OCI-LY7 (cell line): Measurements from ENCODE around the gene PGLYRP2. TPM values are rescaled to one million over a fixed set of nuclear protein-coding genes. Genes with fewer than 3 reads are reported as not detected.
A peak's percentile ranks its signal among the peaks of the same experiment; 100 is the strongest.

ENCODE experiments used
- BruUV-seq: library from RNA; stranded (reverse); fragments of 400-500 nt; replicated peaks from 2 replicates; lab custom pipeline; 2021; lab: Mats Ljungman, UMichigan
- CTCF ChIA-PET: fragments of 300-600 bp; sonication (Branson Sonifier 250); formaldehyde crosslinking; loops from one replicate; lab custom pipeline; 2022; ENCODE audit warnings: antibody characterized with exemption; ENCODE audit not compliant: unreplicated experiment; lab: Charles Lee
- POLR2A ChIA-PET: fragments of 300-600 bp; sonication (Branson Sonifier 250); formaldehyde crosslinking; loops from one replicate; lab custom pipeline; 2022; ENCODE audit warnings: antibody characterized with exemption; lab: Charles Lee
- DNase-seq: peaks from one replicate; pipeline ENCODE4 v3.0.0-alpha.2; 2015; ENCODE audit warnings: low spot score
- H2AFZ ChIP-seq: fragments of 200-600 bp; sonication (generic), shearing (Covaris generic); 2 replicates; pipeline ENCODE4 v1.6.1; 2014; ENCODE audit warnings: mild to moderate bottlenecking, antibody characterized with exemption, low read length, moderate library complexity
- H3K27ac ChIP-seq: fragments of 200-600 bp; sonication (generic); 2 replicates; pipeline ENCODE4 v1.5.1; 2014; ENCODE audit warnings: mixed run types, low read depth, mild to moderate bottlenecking, moderate library complexity, low read length, inconsistent platforms; ENCODE audit not compliant: poor library complexity, severe bottlenecking
- H3K36me3 ChIP-seq: fragments of 200-600 bp; sonication (generic); 2 replicates; pipeline ENCODE4 v1.6.1; 2014; ENCODE audit warnings: mild to moderate bottlenecking, antibody characterized with exemption, low read length, moderate library complexity, mixed read lengths; ENCODE audit not compliant: insufficient read depth
- H3K4me1 ChIP-seq: fragments of 200-600 bp; sonication (generic); 2 replicates; pipeline ENCODE4 v1.5.1; 2014; ENCODE audit warnings: mild to moderate bottlenecking, low read length; ENCODE audit not compliant: insufficient read depth, poor library complexity, severe bottlenecking
- H3K4me2 ChIP-seq: fragments of 200-600 bp; sonication (generic); 2 replicates; pipeline ENCODE4 v1.6.1; 2014; ENCODE audit warnings: mild to moderate bottlenecking, low read length
- H3K4me3 ChIP-seq: fragments of 200-600 bp; sonication (generic); 2 replicates; pipeline ENCODE4 v1.5.1; 2014; ENCODE audit warnings: mild to moderate bottlenecking, low read depth, low read length; ENCODE audit not compliant: poor library complexity, severe bottlenecking
- H3K79me2 ChIP-seq: fragments of 200-600 bp; sonication (generic); 2 replicates; pipeline ENCODE4 v1.6.1; 2016; ENCODE audit warnings: low read depth, mild to moderate bottlenecking, low read length, moderate library complexity, mixed read lengths; ENCODE audit not compliant: insufficient read depth
- H3K9me2 ChIP-seq: fragments of 200-600 bp; sonication (generic); 2 replicates; pipeline ENCODE4 v1.6.1; 2016; ENCODE audit warnings: mild to moderate bottlenecking, low read length, mixed read lengths; ENCODE audit not compliant: insufficient read depth
- H3K9me3 ChIP-seq: fragments of 200-600 bp; sonication (generic); 2 replicates; pipeline ENCODE4 v1.6.1; 2014; ENCODE audit warnings: mild to moderate bottlenecking, mixed run types, low read length, mixed read lengths
- H4K20me1 ChIP-seq: fragments of 200-600 bp; sonication (generic); 2 replicates; pipeline ENCODE4 v1.6.1; 2014; ENCODE audit warnings: mild to moderate bottlenecking, antibody characterized with exemption, low read length, moderate library complexity, mixed read lengths; ENCODE audit not compliant: insufficient read depth
- EZH2phosphoT487 ChIP-seq: fragments of 200-600 bp; sonication (generic); IDR thresholded peaks from 2 replicates; pipeline ENCODE4 v1.6.1; 2018; ENCODE audit warnings: low read depth, borderline replicate concordance, mild to moderate bottlenecking, mixed run types, antibody characterized with exemption, low read length, moderate library complexity, mixed read lengths
- intact Hi-C: fragments of 100-400 bp; cut with micrococcal nuclease; formaldehyde crosslinking; loops from one replicate; pipeline ENCODE4 v1.10.0; 2022; ENCODE audit not compliant: unreplicated experiment
- total RNA-seq, 2 experiments: library from RNA; depleted of rRNA in 1 of 2; stranded (reverse); fragments of >200 nt in 1 of 2; shearing (Covaris generic) in 1 of 2; gene quantifications; 2 replicates each; pipeline ENCODE4 v1.2.3, GENCODE V29; 2014 to 2022
- TF ChIP-seq, protein P1 (sequence below): fragments of 200-600 bp; sonication (generic); conservative IDR thresholded peaks from 2 replicates; pipeline ENCODE4 v1.5.1; 2014; ENCODE audit warnings: mild to moderate bottlenecking, antibody characterized with exemption, low read length, moderate library complexity, mixed read lengths

PGLYRP2 gene
- total RNA-seq, 2 experiments from 2014 or later, result not detected

- no peaks in the 10 kb centered on the region for H3K9me2 ChIP-seq
- H4K20me1 ChIP-seq, result no peaks in the 10 kb centered on the region; the same call in 1 of the 2 replicates
- peaks cover 24% of the 10 kb centered on the region for H3K79me2 ChIP-seq
- H3K4me3 ChIP-seq, result no peak overlapping the region
- no peak overlapping the region for H2AFZ ChIP-seq
- no peak for DNase-seq
- TF ChIP-seq, protein P1, sequence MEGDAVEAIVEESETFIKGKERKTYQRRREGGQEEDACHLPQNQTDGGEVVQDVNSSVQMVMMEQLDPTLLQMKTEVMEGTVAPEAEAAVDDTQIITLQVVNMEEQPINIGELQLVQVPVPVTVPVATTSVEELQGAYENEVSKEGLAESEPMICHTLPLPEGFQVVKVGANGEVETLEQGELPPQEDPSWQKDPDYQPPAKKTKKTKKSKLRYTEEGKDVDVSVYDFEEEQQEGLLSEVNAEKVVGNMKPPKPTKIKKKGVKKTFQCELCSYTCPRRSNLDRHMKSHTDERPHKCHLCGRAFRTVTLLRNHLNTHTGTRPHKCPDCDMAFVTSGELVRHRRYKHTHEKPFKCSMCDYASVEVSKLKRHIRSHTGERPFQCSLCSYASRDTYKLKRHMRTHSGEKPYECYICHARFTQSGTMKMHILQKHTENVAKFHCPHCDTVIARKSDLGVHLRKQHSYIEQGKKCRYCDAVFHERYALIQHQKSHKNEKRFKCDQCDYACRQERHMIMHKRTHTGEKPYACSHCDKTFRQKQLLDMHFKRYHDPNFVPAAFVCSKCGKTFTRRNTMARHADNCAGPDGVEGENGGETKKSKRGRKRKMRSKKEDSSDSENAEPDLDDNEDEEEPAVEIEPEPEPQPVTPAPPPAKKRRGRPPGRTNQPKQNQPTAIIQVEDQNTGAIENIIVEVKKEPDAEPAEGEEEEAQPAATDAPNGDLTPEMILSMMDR, result no peak
- no peak overlapping the region for H3K27ac ChIP-seq
- H3K4me1 ChIP-seq, result peaks cover 15% of the 10 kb centered on the region
- H3K9me3 ChIP-seq, result no peaks in the 10 kb centered on the region
- POLR2A ChIA-PET, result no interaction called here
- H3K36me3 ChIP-seq, result peaks cover 68% of the 10 kb centered on the region
- intact Hi-C loops, result no loop called here
- no peak overlapping the region for H3K4me2 ChIP-seq
- no TSS peak for BruUV-seq
- CTCF ChIA-PET, result no interaction called here
Observed at GRCh38 chr19:15427991-15428471, 51.3 kb downstream of the PGLYRP2 start.

DNA sequence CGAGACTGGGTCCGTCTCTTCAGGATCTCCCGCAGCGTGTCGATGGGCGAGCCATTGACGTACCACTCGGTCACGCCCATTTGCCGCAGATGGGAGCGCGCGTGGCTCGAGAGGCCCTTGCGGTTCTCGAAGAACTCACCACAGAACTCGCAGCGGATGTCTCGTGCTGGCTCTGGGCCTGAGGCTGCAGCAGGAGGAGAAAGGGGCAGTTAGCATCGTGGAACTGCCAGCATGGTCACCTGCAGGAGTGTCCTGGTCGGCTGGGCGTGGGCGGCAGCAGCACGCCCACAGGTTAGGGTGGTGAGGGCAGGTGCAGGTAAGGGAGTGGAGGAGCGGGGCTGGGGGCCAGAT, 52.0 kb downstream of the PGLYRP2 start:
- Histone ChIP-seq H3K9me3 (no peaks in the 10 kb centered on the region), H3K27ac (no peak overlapping the region), H3K4me1 (peaks cover 12% of the 10 kb centered on the region), H3K4me2 (no peak overlapping the region), H3K9me2 (no peaks in the 10 kb centered on the region), H2AFZ (no peak overlapping the region), H3K36me3 (peaks cover 75% of the 10 kb centered on the region), H4K20me1 (no peaks in the 10 kb centered on the region; the same call in 1 of the 2 replicates), H3K79me2 (peaks cover 24% of the 10 kb centered on the region), H3K4me3 (no peak overlapping the region)
- DNase-seq, result no peak
- intact Hi-C loops, result no loop called here
- BruUV-seq, result no TSS peak
- TF ChIP-seq EZH2phosphoT487, result no peak
- TF ChIP-seq, protein P1, result no peak
- ChIA-PET CTCF (no interaction called here), POLR2A (no interaction called here)

DNA sequence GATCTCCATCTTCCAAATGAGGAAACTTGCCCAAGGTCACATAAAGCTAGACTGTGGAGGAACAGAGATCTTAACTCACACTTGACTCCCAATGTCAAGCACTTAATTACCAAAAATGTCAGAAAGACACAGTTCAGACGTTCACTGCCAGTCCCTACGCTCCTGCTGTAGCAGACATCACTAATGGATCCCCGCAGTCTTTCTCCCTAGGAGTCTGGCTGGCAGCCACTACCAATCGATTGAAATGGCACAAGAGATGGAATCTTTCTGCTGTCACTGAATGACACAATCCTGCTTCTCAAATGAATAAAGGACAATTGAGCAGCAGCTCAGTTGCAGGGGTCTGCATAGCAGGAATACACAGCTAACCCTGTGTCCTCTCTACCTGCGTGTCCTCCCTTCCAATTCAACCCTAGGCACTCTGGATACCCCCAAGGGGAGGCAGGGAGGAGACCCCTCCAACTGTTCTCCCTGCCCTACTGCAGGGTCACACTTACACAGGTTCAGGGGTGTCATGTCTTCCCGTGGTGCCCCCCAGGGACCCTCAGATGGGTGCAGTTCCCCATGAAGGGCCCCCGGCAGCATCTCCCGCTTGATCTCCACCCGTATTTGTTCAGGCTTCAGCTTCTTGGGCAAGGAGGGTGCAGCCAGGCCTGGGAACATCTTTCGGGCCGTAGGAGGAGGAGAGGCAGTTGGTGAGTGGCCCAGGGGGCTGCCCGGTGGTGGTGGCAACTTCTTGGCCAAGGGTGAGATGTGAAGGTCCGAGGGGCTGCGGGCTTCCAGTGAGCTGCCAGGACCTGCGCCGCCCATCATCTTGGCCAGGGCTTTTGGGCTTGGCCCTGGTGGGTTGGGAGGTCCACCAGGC, 52.6 kb downstream of the PGLYRP2 start:
- peaks cover 19% of the 10 kb centered on the region for H3K79me2 ChIP-seq

More for the DNA sequence above, 52.6 kb downstream of the PGLYRP2 start:
- no peak for TF ChIP-seq EZH2phosphoT487
- TF ChIP-seq, protein P1, result no peak
- H3K4me2 ChIP-seq, result no peak overlapping the region
- H2AFZ ChIP-seq, result no peak overlapping the region
- H3K4me3 ChIP-seq, result no peak overlapping the region
- ChIA-PET CTCF (no interaction called here), POLR2A (no interaction called here)
- peaks cover 12% of the 10 kb centered on the region for H3K4me1 ChIP-seq
- H3K9me3 ChIP-seq, result no peaks in the 10 kb centered on the region
- H3K27ac ChIP-seq, result no peak overlapping the region
- DNase-seq, result no peak
- no peaks in the 10 kb centered on the region for H3K9me2 ChIP-seq
- H4K20me1 ChIP-seq, result no peaks in the 10 kb centered on the region; the same call in 1 of the 2 replicates
- TSS peak; percentile 27 for BruUV-seq
- H3K36me3 ChIP-seq, result peaks cover 77% of the 10 kb centered on the region
- intact Hi-C loops, result no loop called here
